Measurements from ENCODE around the gene SECTM1. TPM values are rescaled to one million over a fixed set of nuclear protein-coding genes. Genes with fewer than 3 reads are reported as not detected.

SECTM1 gene
- total RNA-seq, 4 donors from 2014 or later = 9.5 to 17.5 (median 14.7) TPM

- TF ChIP-seq, protein P1, sequence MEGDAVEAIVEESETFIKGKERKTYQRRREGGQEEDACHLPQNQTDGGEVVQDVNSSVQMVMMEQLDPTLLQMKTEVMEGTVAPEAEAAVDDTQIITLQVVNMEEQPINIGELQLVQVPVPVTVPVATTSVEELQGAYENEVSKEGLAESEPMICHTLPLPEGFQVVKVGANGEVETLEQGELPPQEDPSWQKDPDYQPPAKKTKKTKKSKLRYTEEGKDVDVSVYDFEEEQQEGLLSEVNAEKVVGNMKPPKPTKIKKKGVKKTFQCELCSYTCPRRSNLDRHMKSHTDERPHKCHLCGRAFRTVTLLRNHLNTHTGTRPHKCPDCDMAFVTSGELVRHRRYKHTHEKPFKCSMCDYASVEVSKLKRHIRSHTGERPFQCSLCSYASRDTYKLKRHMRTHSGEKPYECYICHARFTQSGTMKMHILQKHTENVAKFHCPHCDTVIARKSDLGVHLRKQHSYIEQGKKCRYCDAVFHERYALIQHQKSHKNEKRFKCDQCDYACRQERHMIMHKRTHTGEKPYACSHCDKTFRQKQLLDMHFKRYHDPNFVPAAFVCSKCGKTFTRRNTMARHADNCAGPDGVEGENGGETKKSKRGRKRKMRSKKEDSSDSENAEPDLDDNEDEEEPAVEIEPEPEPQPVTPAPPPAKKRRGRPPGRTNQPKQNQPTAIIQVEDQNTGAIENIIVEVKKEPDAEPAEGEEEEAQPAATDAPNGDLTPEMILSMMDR (IDR thresholded peaks at IDR 0.05; ENCODE audit: low read depth) = no peak
Observed at GRCh38 chr17:82338858-82339633, 5.5 kb upstream of the SECTM1 start.

- TF ChIP-seq, protein P1 (IDR thresholded peaks at IDR 0.05; ENCODE audit: low read depth) = no peak
Observed at GRCh38 chr17:82334622-82335394, 1.2 kb upstream of the SECTM1 start.

DNA sequence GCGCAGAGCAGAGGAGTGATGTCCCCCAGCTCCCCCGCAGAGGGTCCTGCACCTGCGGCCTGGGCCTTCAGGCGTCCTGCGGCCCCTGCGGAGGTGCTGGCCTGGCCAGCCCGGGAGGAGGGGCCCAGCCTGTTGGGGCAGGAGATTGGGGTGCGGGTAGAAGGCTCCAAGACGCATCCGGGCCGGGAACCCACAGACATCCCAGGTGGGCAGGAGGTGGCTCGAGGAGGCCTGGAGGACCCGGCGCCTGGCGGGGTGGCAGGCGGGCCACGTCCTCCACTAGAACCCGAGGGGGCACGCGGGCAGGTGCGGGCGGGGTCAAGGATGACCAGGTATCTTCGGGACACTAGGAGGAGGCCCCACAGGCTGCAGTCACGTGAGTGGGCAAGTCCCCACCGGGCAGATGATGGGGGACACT, 647 bp upstream of the SECTM1 start:
- TF ChIP-seq, protein P1 (IDR thresholded peaks at IDR 0.05; ENCODE audit: low read depth) = no peak

GRCh38 chr17:82332669-82333278, 792 bp downstream of the SECTM1 start:
- TF ChIP-seq, protein P1 (IDR thresholded peaks at IDR 0.05; ENCODE audit: low read depth) = no peak

DNA sequence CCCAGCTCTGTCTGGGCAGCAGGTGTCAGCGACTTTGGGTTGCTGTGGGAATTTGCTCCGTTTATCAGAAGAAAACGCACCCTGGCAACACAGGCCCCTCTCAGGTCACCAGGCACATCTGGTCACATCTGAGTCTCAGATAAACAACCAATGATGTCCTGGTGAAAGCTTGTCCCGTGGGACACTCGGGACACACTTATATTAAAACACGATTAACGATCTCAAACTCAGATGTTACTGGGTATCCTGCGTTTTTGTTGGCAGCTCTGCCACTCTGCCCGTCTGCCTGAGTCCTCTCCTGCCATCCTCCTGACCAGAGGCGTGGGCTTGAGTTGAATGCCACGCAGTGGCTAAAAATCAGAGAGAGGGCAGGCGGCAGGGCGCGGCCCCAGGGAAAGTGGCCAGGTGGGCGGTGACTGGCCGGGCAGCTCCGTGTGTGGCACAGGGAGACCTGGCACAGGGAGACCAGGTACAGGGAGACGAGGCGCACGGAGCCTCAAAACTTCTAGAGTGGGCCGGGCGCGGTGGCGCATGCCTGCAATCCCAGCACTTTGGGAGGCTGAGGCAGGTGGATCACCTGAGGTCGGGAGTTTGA, 2.1 kb downstream of the SECTM1 start:
- TF ChIP-seq, protein P1 (IDR thresholded peaks at IDR 0.05; ENCODE audit: low read depth) = no peak

DNA sequence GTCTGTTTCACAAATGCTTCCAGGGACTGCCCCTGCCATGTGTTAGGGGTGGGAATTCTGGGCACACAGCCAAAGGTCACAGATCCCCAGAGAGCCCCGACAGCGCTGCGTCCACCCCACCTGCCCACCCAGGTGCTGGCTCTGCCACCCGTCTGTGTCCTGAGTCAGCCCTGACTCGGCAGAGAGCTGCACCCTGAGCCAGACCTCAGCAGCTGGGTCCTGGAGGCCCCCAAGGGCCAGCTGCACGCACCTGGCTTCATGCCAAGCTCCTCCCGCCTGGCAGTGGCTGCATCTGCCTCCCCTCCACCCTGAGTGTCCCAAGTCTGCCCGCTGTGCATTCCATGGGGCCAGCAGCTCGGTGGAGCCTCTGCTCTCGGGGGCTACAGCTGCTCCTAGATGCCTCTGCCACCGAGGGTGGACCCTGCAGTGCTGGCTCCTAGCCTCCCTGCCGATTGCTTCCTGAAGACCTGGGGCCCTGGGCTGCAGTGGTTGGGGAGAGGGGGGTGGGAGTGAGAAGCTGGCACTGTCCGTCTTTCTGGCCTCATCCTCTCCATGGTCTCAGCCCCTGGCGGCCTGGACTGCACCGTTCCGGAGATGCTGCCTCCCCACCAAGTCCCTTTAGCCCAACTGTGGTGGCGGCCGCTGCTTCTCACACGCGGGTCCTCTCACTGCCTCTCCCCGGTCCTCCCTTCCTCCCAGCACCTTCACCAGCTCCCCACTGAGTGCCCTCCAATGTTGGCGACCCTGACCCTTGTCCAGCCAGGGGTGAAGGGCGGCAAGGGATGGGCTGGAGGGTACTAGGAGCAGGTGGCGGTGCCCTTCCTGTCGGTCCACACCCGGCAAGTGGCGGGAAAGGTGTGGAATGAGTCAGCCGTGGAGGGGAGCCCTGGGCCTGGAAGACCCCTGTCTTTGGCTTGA, 3.0 kb downstream of the SECTM1 start:
- TF ChIP-seq, protein P1 (IDR thresholded peaks at IDR 0.05; ENCODE audit: low read depth) = no peak

Data from subcutaneous adipose tissue (tissue), 4 donors.